Germinal center (tissue), 1 donor: Measurements from ENCODE around the gene STK36.

Experiments used
- DNase-seq: peaks from one replicate; pipeline ENCODE4 v3.0.0; 2012; ENCODE audit warnings: mixed read lengths, low spot score

STK36 gene

DNA sequence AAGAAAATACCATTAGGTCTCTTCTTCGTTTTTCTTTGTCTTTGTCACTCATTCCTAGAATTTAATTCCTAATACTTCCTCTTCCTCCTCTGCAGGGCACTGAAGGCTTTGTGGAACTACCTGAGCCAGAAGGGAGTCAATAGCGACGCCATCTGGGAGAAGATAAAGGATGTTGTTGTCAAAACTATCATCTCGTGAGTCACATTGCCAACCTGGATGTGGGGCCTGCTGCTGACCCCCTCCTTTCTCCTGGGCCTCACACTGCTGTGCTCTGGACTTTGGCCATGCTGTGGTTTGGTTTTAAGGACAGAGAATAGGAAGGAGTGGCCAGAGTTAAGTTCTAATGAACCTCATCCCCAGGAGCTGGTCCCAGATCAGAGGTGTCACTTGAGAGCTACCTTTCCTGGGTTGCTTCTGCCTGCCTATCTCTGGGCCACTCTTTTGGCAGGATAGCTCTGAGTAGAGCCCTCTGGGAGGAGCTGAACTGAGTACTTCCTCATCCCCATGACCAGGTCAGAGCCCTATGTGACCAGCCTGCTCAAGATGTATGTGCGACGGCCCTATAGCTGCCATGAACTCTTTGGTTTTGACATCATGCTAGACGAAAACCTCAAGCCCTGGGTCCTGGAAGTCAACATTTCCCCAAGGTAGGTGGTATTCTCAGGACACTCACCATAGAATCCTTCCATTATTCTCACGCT, 77.0 kb downstream of the STK36 start:
- DNase-seq, result no peak
